ENCODE results near the gene DNAJC22. TPM values are rescaled to one million over a fixed set of nuclear protein-coding genes. Genes with fewer than 3 reads are reported as not detected.

The DNAJC22 gene
- total RNA-seq (0.48 and 0.49 TPM in 2 replicates), polyA plus RNA-seq (0.33 and 1.1 TPM in 2 replicates)

- DNase-seq (ENCODE audit: low read depth in 1 of 2, low spot score in 1 of 2), result peak; percentile 34 to 42
- Histone ChIP-seq H3K4me1 (ENCODE audit: low read depth) (peaks cover 19% of the 10 kb centered on the region), H3K36me3 (no peaks in the 10 kb centered on the region), H3K27ac (no peak within 1 kb of the TSS), H3K4me3 (peak within 1 kb of the TSS; percentile 38), H3K27me3 (peaks cover 95% of the 10 kb centered on the region), H3K9me3 (ENCODE audit: low read depth) (no peaks in the 10 kb centered on the region)
- TF ChIP-seq CTCF (IDR thresholded peaks at IDR 0.05; ENCODE audit: low read depth, low read length), result no peak
Measured at GRCh38 chr12:49346659-49347310, at the start of gene DNAJC22. Gene DNAJC22 (plus strand): TSS chr12:49346888. CDS start chr12:49348873, 1,985 bp downstream.

GRCh38 chr12:49297695-49298060 is 49.0 kb upstream of the DNAJC22 start:
- H3K27me3 ChIP-seq, result peaks cover 70% of the 10 kb centered on the region
- peak overlapping the region; percentile 10 for H3K4me3 ChIP-seq
- H3K27ac ChIP-seq, result no peak overlapping the region
- peaks cover 4% of the 10 kb centered on the region for H3K4me1 ChIP-seq (ENCODE audit: low read depth)
- no peaks in the 10 kb centered on the region for H3K36me3 ChIP-seq
- no peaks in the 10 kb centered on the region for H3K9me3 ChIP-seq (ENCODE audit: low read depth)
- no peak for TF ChIP-seq CTCF (IDR thresholded peaks at IDR 0.05; ENCODE audit: low read depth, low read length)
- DNase-seq (ENCODE audit: low read depth in 1 of 2, low spot score in 1 of 2), result no peak

- no peak for DNase-seq (ENCODE audit: low read depth in 1 of 2, low spot score in 1 of 2)
- Histone ChIP-seq H3K9me3 (ENCODE audit: low read depth) (no peaks in the 10 kb centered on the region), H3K36me3 (no peaks in the 10 kb centered on the region)
Measured at GRCh38 chr12:49298160-49298559, 48.5 kb upstream of the DNAJC22 start.

GRCh38 chr12:49301760-49302159 is 44.9 kb upstream of the DNAJC22 start:
- H3K27me3 ChIP-seq, result peaks cover 35% of the 10 kb centered on the region
- DNase-seq (ENCODE audit: low read depth in 1 of 2, low spot score in 1 of 2), result no peak
- H3K27ac ChIP-seq, result no peak overlapping the region
- peaks cover 4% of the 10 kb centered on the region for H3K4me1 ChIP-seq (ENCODE audit: low read depth)
- no peaks in the 10 kb centered on the region for H3K9me3 ChIP-seq (ENCODE audit: low read depth)
- H3K36me3 ChIP-seq, result no peaks in the 10 kb centered on the region
- no peak overlapping the region for H3K4me3 ChIP-seq
- no peak for TF ChIP-seq CTCF (IDR thresholded peaks at IDR 0.05; ENCODE audit: low read depth, low read length)

More at GRCh38 chr12:49298160-49298559, 48.5 kb upstream of the DNAJC22 start:
- Histone ChIP-seq H3K4me3 (no peak overlapping the region), H3K27me3 (peaks cover 65% of the 10 kb centered on the region), H3K4me1 (ENCODE audit: low read depth) (peaks cover 4% of the 10 kb centered on the region), H3K27ac (no peak overlapping the region)
- no peak for TF ChIP-seq CTCF (IDR thresholded peaks at IDR 0.05; ENCODE audit: low read depth, low read length)

- TF ChIP-seq CTCF (IDR thresholded peaks at IDR 0.05; ENCODE audit: low read depth, low read length), result no peak
- peaks cover 11% of the 10 kb centered on the region for H3K27me3 ChIP-seq
- H3K27ac ChIP-seq, result no peak overlapping the region
- H3K4me1 ChIP-seq (ENCODE audit: low read depth), result no peaks in the 10 kb centered on the region
- no peaks in the 10 kb centered on the region for H3K36me3 ChIP-seq
- peak in 1 of 2 donors; percentile 45 for DNase-seq (ENCODE audit: low read depth in 1 of 2, low spot score in 1 of 2)
- no peaks in the 10 kb centered on the region for H3K9me3 ChIP-seq (ENCODE audit: low read depth)
- no peak overlapping the region for H3K4me3 ChIP-seq
Measured at GRCh38 chr12:49304161-49304560, 42.5 kb upstream of the DNAJC22 start.

Data from cardiac muscle cell (in vitro differentiated cells and primary cell).